ENCODE measurements around the gene SORD. TPM values are rescaled to one million over a fixed set of nuclear protein-coding genes. Genes with fewer than 3 reads are reported as not detected.

SORD gene
- total and polyA plus RNA-seq, 9 of the 15 experiments (the other 6 are each of a cell fraction or from before 2014, with no cell fraction given): 5.9 to 79.2 (median 29.6) TPM

- H3K4me1 ChIP-seq (replicated peaks in 1 of 2; ENCODE audit: control insufficient read depth in 2 of 2, insufficient read depth in 2 of 2, low read length in 2 of 2): peaks cover 0 to 23% of the 10 kb centered on the region in 2 experiments; a peak in 3 of 5 replicates
- peak overlapping the region; percentile 60 for H2AFZ ChIP-seq (ENCODE audit: low read depth, low read length)
- ChIA-PET CTCF (ENCODE audit: low intra/inter-chr PET ratio) (interaction anchor here (0.6 to 1.3 kb wide), 6 partner anchors 69 to 554 kb away, joined by 3 to 4 read pairs (median 3); no protein-coding TSS in a partner anchor), POLR2A (interaction anchor here (0.8 to 1.3 kb wide), 5 partner anchors 8 to 406 kb away, joined by 3 to 7 read pairs (median 3); no protein-coding TSS in a partner anchor)
- ATAC-seq (peak; percentile 100), FAIRE-seq (peak; percentile 99), DNase-seq (ENCODE audit: extremely low read depth in 1 of 4, low spot score in 3 of 4) (peak; percentile 93 to 95 (median 94))
- H3K79me2 ChIP-seq (ENCODE audit: control insufficient read depth, insufficient read depth, low read length): no peaks in the 10 kb centered on the region
- no peak overlapping the region for H3K27ac ChIP-seq (ENCODE audit: extremely low read depth, low read depth, low read length)
- in situ Hi-C loops (cut with MboI): loop anchor here (25.0 kb wide), 1 partner anchor 156 kb away; the partner anchor contains the start of gene TERB2
- H3K9ac ChIP-seq (ENCODE audit: insufficient read depth in 1 of 2, low read depth in 2 of 2, low read length in 2 of 2): no peak overlapping the region
- H3K4me2 ChIP-seq (ENCODE audit: insufficient read depth, low read length): peak overlapping the region; percentile 10; the same call in 1 of the 2 replicates
- H3K9me3 ChIP-seq (replicated peaks; ENCODE audit: control insufficient read depth, insufficient read depth, low read depth, low read length): no peaks in the 10 kb centered on the region
- 3% methylated on average over 14 of the region's 14 CpGs for WGBS (ENCODE audit: insufficient coverage, low coverage, missing lambda C conversion rate)
- BruUV-seq (replicated peaks): no TSS peak
- no peaks in the 10 kb centered on the region for H3K9me1 ChIP-seq (ENCODE audit: control insufficient read depth, insufficient read depth, low read length)
- no peaks in the 10 kb centered on the region for H4K20me1 ChIP-seq (replicated peaks; ENCODE audit: control insufficient read depth, insufficient read depth, low read length)
- no peak overlapping the region for H3K4me3 ChIP-seq
- peaks cover 6 to 38% of the 10 kb centered on the region in 2 experiments; a peak in 4 of 5 replicates for H3K27me3 ChIP-seq (ENCODE audit: control insufficient read depth in 2 of 2, insufficient read depth in 2 of 2, low read length in 2 of 2)
- intact Hi-C loops (cut with micrococcal nuclease): loop anchor here (2.0 kb wide), 2 partner anchors 77 to 151 kb away; no protein-coding TSS in a partner anchor
- no peaks in the 10 kb centered on the region for H3K36me3 ChIP-seq (ENCODE audit: control insufficient read depth, insufficient read depth, low read length)
- TF ChIP-seq HEY1 (CRISPR knock-in tag; IDR thresholded peaks at IDR 0.05; ENCODE audit: borderline replicate concordance) (no peak), TAL1 (IDR thresholded peaks at IDR 0.05) (peak; percentile 11; the same call in 1 of the 2 replicates), KLF6 (CRISPR knock-in tag; IDR thresholded peaks at IDR 0.05; ENCODE audit: borderline replicate concordance) (no peak), ZNF347 (CRISPR knock-in tag; IDR thresholded peaks at IDR 0.05; ENCODE audit: low read depth) (no peak), CUX1 (CRISPR knock-in tag; IDR thresholded peaks at IDR 0.05) (no peak), EGR1 (conservative IDR thresholded peaks at IDR 0.05) (peak; percentile 60), TFAP4 (CRISPR knock-in tag; IDR thresholded peaks at IDR 0.05; ENCODE audit: borderline replicate concordance) (peak; percentile 88), SNAPC5 (CRISPR knock-in tag; IDR thresholded peaks at IDR 0.05) (no peak), HDAC1 (IDR thresholded peaks at IDR 0.05) (0 out of 4 replicates have a peak, but pooled peaks of 1 of the 2 experiments have one; percentile 11), USF1 (CRISPR knock-in tag; IDR thresholded peaks at IDR 0.05) (no peak), NONO (IDR thresholded peaks at IDR 0.05; ENCODE audit: low read depth in 2 of 2, low read length in 1 of 2) (peak in 1 of 2 experiments; percentile 26; a peak in 1 of 4 replicates), CTBP1 (IDR thresholded peaks at IDR 0.05; ENCODE audit: borderline replicate concordance) (peak; percentile 74; the same call in 1 of the 2 replicates), ZNF12 (CRISPR knock-in tag; IDR thresholded peaks at IDR 0.05) (0 out of 2 replicates have a peak, but pooled peaks have one; percentile 50)
Observed at GRCh38 chr15:45118131-45118588, 95.2 kb downstream of the SORD start.

Data from K562 (cell line).